Measurements from ENCODE around the gene ALKAL2. TPM values are rescaled to one million over a fixed set of nuclear protein-coding genes. Genes with fewer than 3 reads are reported as not detected.

ALKAL2 gene
- total and polyA plus RNA-seq, 2 of the 13 experiments (the other 11 are each of a cell fraction or from before 2014, with no cell fraction given): 0.22 to 1.7 TPM

DNA sequence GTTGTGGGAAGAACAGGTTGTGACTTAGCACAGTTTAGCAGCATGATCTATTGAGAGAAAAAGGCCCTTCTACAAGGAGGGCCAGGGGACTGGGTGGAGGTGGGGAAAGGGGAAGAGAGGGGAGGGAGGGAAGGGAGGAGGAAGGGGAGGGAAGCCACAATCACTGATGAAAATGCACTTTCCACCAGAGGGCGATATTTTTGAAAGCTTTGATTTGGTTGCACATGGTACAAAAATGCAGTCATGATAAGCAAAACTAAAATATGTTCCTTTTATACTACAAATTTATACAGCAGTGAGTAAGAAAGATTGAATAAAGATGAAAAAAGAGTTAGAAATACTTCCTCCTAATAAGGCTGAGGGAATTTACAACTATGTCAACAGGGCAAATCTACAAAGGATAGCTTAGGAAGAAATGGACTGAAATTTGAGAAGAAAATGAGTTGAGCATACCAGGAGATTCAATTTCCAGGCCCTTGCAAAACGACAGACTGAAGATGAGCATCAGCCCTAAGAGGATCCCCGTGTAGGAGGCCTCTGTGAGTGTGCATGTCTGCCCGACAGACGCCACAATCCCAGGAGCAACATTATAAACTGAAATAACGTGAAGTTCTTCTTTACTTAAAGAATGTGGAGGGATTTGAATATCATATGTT is 41.3 kb downstream of the ALKAL2 start:
- Histone ChIP-seq H3K27me3 (ENCODE audit: control insufficient read depth in 1 of 2, insufficient read depth in 2 of 2, low read length in 2 of 2) (no peaks in the 10 kb centered on the region), H2AFZ (ENCODE audit: low read length) (no peak overlapping the region), H3K36me3 (replicated peaks in 1 of 2; ENCODE audit: control insufficient read depth in 1 of 2, insufficient read depth in 2 of 2, low read length in 2 of 2) (peaks cover 6 to 15% of the 10 kb centered on the region in 2 experiments; a peak in 4 of 5 replicates), H3K4me1 (ENCODE audit: insufficient read depth, low read length) (peaks cover 54% of the 10 kb centered on the region), H3K9me3 (ENCODE audit: low read length) (no peaks in the 10 kb centered on the region), H3K9ac (ENCODE audit: insufficient read depth, low read depth, low read length) (no peak overlapping the region), H3K4me3 (replicated peaks in 1 of 3; ENCODE audit: insufficient read depth in 1 of 3, low read depth in 2 of 3, low read length in 3 of 3) (no peak overlapping the region), H3K79me2 (ENCODE audit: insufficient read depth, low read length) (peaks cover 2% of the 10 kb centered on the region), H3K4me2 (ENCODE audit: low read depth, low read length) (no peak overlapping the region), H4K20me1 (ENCODE audit: insufficient read depth, low read length) (no peaks in the 10 kb centered on the region), H3K27ac (ENCODE audit: extremely low read length, insufficient read depth, low read length) (no peak overlapping the region)
- DNase-seq (ENCODE audit: low spot score) (peak; percentile 81), FAIRE-seq (peak; percentile 44), ATAC-seq (peak; percentile 57)
- WGBS (ENCODE audit: low lambda C conversion rate): 54% methylated on average over 6 of the region's 6 CpGs
- no TSS peak for BruUV-seq (replicated peaks)
- CTCF ChIA-PET (ENCODE audit: low intra/inter-chr PET ratio, low total read pairs): interaction anchor here (0.7 to 2.7 kb wide), 9 partner anchors 14 to 74 kb away, joined by 3 to 34 read pairs (median 5); partner anchors contain the start of genes ACP1 and ALKAL2
- POLR2A ChIA-PET: interaction anchor here (1.0 to 1.6 kb wide), 5 partner anchors 14 to 71 kb away, joined by 3 to 15 read pairs (median 3); no protein-coding TSS in a partner anchor
- intact Hi-C loops (cut with micrococcal nuclease; ENCODE audit: unreplicated experiment) (loop anchor here (1.0 kb wide), 4 partner anchors 28 to 74 kb away; no protein-coding TSS in a partner anchor), in situ Hi-C loops (cut with HindIII; ENCODE audit: extremely low pct_ligation_motif_present, low pct_unique_long_range_greater_than_20kb) (loop anchor here (5.0 kb wide), 1 partner anchor 41 kb away; the partner anchor contains the start of gene ALKAL2)
- TF ChIP-seq ZNF790 (CRISPR knock-in tag; IDR thresholded peaks at IDR 0.05; ENCODE audit: borderline replicate concordance): no peak
- TF ChIP-seq, protein P1, sequence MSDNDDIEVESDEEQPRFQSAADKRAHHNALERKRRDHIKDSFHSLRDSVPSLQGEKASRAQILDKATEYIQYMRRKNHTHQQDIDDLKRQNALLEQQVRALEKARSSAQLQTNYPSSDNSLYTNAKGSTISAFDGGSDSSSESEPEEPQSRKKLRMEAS (IDR thresholded peaks at IDR 0.05): peak; percentile 62
- TF ChIP-seq GLI4 (CRISPR knock-in tag; IDR thresholded peaks at IDR 0.05; ENCODE audit: borderline replicate concordance): no peak
- no peak for TF ChIP-seq FUBP1 (CRISPR knock-in tag; IDR thresholded peaks at IDR 0.05; ENCODE audit: borderline replicate concordance)
- no peak for TF ChIP-seq DPF2 (CRISPR knock-in tag; IDR thresholded peaks at IDR 0.05; ENCODE audit: borderline replicate concordance, low read depth)
- TF ChIP-seq ZFP1 (CRISPR knock-in tag; IDR thresholded peaks at IDR 0.05): no peak
- TF ChIP-seq STAG1 (CRISPR knock-in tag; IDR thresholded peaks at IDR 0.05): peak; percentile 56
- no peak for TF ChIP-seq CREM (IDR thresholded peaks at IDR 0.05)
- TF ChIP-seq CREM (CRISPR knock-in tag; IDR thresholded peaks at IDR 0.05): no peak
- TF ChIP-seq, protein P2, sequence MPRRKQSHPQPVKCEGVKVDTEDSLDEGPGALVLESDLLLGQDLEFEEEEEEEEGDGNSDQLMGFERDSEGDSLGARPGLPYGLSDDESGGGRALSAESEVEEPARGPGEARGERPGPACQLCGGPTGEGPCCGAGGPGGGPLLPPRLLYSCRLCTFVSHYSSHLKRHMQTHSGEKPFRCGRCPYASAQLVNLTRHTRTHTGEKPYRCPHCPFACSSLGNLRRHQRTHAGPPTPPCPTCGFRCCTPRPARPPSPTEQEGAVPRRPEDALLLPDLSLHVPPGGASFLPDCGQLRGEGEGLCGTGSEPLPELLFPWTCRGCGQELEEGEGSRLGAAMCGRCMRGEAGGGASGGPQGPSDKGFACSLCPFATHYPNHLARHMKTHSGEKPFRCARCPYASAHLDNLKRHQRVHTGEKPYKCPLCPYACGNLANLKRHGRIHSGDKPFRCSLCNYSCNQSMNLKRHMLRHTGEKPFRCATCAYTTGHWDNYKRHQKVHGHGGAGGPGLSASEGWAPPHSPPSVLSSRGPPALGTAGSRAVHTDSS (CRISPR knock-in tag; conservative IDR thresholded peaks at IDR 0.05): no peak
- TF ChIP-seq ELF4 (CRISPR knock-in tag; IDR thresholded peaks at IDR 0.05; ENCODE audit: borderline replicate concordance): no peak
- TF ChIP-seq ELF3 (CRISPR knock-in tag; IDR thresholded peaks at IDR 0.05): peak; percentile 62
- TF ChIP-seq ZSCAN25 (CRISPR knock-in tag; IDR thresholded peaks at IDR 0.05): no peak
- no peak for TF ChIP-seq ZMAT5 (CRISPR knock-in tag; IDR thresholded peaks at IDR 0.05; ENCODE audit: borderline replicate concordance, low read depth)
- TF ChIP-seq ARID5B (CRISPR knock-in tag; IDR thresholded peaks at IDR 0.05): 0 out of 2 replicates have a peak, but pooled peaks have one; percentile 28
- TF ChIP-seq ZNF550 (CRISPR knock-in tag; IDR thresholded peaks at IDR 0.05; ENCODE audit: borderline replicate concordance): no peak

All from HepG2 (cell line).